ENCODE results near the gene VAMP5.
"Not testable (repeated sequence)": the region's sequence is repeated elsewhere in the genome, so short reads cannot be mapped to it uniquely, and the experiment has no call there.

Gene VAMP5

DNA sequence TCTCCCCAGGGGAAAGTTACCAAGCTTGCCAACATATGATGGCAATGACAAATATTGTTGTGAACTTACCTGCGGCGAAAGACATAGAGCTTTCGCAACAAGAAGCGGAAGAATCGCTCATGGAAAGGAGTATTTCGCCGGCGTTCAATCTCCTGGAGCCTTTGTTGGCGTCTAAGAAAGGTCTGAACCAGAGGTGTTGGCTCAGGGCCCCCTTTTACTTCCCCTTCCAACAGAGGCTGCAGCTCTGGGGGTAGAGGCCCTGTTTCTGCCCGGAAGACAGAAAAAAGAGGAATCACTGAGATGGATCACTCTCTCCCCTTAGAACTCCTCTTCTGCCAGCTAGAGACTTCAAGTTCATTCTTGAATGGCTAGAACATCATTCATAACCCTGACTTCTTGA lies 33.7 kb upstream of the VAMP5 start:
- no peak for TF ChIP-seq CTCF (IDR thresholded peaks at IDR 0.05; ENCODE audit: low read depth, low read length, missing control alignments)
- no peak overlapping the region for H3K4me3 ChIP-seq (ENCODE audit: low read depth, low read length)
- DNase-seq (ENCODE audit: low read depth): no peak
- in situ Hi-C loops (cut with HindIII; ENCODE audit: low sequenced_read_pairs): no loop called here

DNA sequence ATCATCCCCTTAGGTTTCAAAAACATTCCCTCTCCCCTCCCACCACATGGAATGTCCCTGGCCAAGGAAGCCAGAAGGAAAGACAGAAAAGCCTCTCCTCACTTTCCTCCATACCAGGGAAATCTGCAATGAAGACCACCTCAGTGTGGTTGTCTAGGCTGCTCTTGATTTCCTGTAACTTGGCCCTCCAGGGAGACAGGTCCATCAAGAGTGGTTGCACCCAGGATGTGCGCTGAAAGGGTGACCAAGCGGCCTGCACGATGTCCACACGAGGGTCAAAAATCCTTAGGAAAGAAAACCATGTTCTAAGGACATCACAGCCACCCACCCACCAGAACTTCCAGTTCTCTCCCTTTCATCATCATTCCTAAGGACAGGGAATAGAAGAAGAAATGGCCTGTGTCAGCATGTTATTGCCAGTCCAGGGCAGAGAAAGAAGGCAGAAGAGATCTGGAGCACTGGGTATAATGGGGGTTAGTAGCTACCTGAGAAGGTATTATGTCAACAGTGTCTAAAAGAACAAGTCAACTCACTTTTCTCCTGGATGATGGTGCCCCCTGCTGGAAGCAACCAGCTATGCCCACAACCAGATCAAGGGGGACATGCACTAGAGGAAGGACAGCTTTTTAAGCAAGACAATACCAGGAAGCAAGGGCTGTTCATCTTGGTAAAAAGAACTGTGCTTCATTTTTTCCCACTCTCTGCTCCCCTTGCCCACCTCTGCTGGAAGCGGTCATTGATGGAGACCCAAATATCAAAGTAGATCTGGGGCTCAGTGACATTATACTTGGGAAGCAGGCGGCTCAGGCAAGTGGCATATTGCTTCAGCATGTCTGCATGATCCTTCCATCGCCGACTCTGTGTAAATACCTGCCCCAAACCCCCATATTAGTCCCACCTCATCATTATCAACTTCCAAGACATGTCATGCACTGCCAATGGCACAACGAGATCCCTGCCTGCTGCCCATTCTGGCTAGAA lies 32.2 kb upstream of the VAMP5 start:
- DNase-seq (ENCODE audit: low read depth): peak; percentile 67
- TF ChIP-seq CTCF (IDR thresholded peaks at IDR 0.05; ENCODE audit: low read depth, low read length, missing control alignments): peak; percentile 92
- H3K4me3 ChIP-seq (ENCODE audit: low read depth, low read length): no peak overlapping the region
- in situ Hi-C loops (cut with HindIII; ENCODE audit: low sequenced_read_pairs): no loop called here

GRCh38 chr2:85553184-85553583 lies 31.0 kb upstream of the VAMP5 start:
- TF ChIP-seq CTCF (IDR thresholded peaks at IDR 0.05; ENCODE audit: low read depth, low read length, missing control alignments): no peak
- no peak overlapping the region for H3K4me3 ChIP-seq (ENCODE audit: low read depth, low read length)
- in situ Hi-C loops (cut with HindIII; ENCODE audit: low sequenced_read_pairs): no loop called here
- no peak for DNase-seq (ENCODE audit: low read depth)

DNA sequence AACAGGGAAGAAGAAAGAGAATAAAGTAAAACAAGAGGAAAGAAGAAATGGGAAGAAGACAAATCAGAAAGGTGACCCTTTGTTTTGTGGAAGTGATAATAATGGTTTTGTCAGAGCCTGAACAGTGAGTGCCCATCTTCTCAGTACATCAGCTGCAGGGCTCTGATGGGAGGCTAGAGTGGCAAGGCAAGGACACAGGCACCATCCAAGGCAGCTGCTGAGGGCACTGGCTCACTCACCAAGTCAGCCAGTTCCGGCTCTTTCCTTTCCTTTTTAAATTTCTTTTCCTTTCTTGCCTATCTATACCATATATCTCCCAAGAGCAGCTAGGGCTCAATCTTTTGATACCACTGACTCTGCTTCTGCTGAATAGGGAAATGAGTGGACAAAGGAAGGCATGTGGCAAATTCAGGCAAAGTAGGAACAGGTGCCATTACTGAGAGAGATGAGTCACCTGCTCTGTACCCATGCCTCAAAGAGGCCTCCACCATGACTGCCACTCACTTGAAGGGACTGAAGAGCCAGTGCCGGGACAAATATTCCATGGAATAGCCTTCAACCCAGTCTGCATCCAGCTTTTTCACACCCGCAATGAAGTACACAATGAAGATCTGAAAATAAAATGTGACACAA lies 29.1 kb upstream of the VAMP5 start:
- no peak for DNase-seq (ENCODE audit: low read depth)
- in situ Hi-C loops (cut with HindIII; ENCODE audit: low sequenced_read_pairs): no loop called here
- TF ChIP-seq CTCF (IDR thresholded peaks at IDR 0.05; ENCODE audit: low read depth, low read length, missing control alignments): no peak
- no peak overlapping the region for H3K4me3 ChIP-seq (ENCODE audit: low read depth, low read length)

DNA sequence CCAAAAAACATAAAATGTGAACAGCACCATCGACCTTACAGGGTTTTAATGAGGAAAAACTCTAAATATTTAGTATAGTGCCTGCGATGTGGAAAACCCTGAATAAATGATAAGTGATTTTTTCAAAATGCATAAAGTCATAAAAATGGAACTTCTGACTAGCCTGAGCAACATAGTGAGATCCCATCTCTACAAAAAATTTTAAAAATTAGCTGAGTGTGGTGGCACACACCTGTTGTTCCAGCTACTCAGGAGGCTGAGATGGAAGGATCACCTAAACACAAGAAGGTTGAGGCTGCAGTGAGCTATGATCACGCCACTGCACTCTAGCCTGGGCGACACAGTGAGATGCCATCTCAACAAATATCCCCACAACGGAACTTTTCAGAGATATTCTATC lies 27.1 kb upstream of the VAMP5 start:
- in situ Hi-C loops (cut with HindIII; ENCODE audit: low sequenced_read_pairs): no loop called here
- no peak for TF ChIP-seq CTCF (IDR thresholded peaks at IDR 0.05; ENCODE audit: low read depth, low read length, missing control alignments)
- no peak overlapping the region for H3K4me3 ChIP-seq (ENCODE audit: low read depth, low read length)
- no peak for DNase-seq (ENCODE audit: low read depth)

- DNase-seq (ENCODE audit: low read depth): no peak
- TF ChIP-seq CTCF (IDR thresholded peaks at IDR 0.05; ENCODE audit: low read depth, low read length, missing control alignments): no peak
- in situ Hi-C loops (cut with HindIII; ENCODE audit: low sequenced_read_pairs): no loop called here
Observed at GRCh38 chr2:85558160-85558559, 26.1 kb upstream of the VAMP5 start.

GRCh38 chr2:85560403-85560726 lies 23.9 kb upstream of the VAMP5 start:
- DNase-seq (ENCODE audit: low read depth); in situ Hi-C loops (cut with HindIII; ENCODE audit: low sequenced_read_pairs): not testable (repeated sequence)
- peak overlapping the region; percentile 89 for H3K4me3 ChIP-seq (ENCODE audit: low read depth, low read length)

More at GRCh38 chr2:85558160-85558559, 26.1 kb upstream of the VAMP5 start:
- no peak overlapping the region for H3K4me3 ChIP-seq (ENCODE audit: low read depth, low read length)
